CD14-positive monocyte (primary cell): ENCODE data around the gene XXYLT1. TPM values are rescaled to one million over a fixed set of nuclear protein-coding genes. Genes with fewer than 3 reads are reported as not detected.

Source experiments
- DNase-seq, 3 donors: peaks; one replicate each; pipeline ENCODE4 v3.0.0-alpha.2; 2011 to 2022
- H2AFZ ChIP-seq: 2 replicates; pipeline ENCODE4 v1.6.0; 2012; ENCODE audit warnings: mild to moderate bottlenecking, low read depth, low read length, inconsistent platforms; ENCODE audit not compliant: insufficient read depth, poor library complexity, severe bottlenecking
- H3K27ac ChIP-seq, 2 donors: 1 replicate in 1 of 2; 2 replicates in 1 of 2; pipeline ENCODE4 v1.5.1; 2012 to 2013; ENCODE audit warnings: low read length in 2 of 2, control low read depth in 1 of 2, inconsistent platforms in 1 of 2, low read depth in 1 of 2, mild to moderate bottlenecking in 1 of 2
- H3K27me3 ChIP-seq, 2 donors: one replicate each; pipeline versions ENCODE4 v1.6.0 to v1.6.1; 2011 to 2013; ENCODE audit warnings: low read length in 2 of 2; ENCODE audit not compliant: control insufficient read depth in 2 of 2, insufficient read depth in 2 of 2
- H3K36me3 ChIP-seq, 2 donors: replicated peaks in 1 of 2; 1 replicate in 1 of 2; 2 replicates in 1 of 2; pipeline versions ENCODE4 v1.5.1 to v1.6.1; 2012 to 2013; ENCODE audit warnings: low read length in 2 of 2, control low read depth in 1 of 2, inconsistent platforms in 1 of 2, mild to moderate bottlenecking in 1 of 2; ENCODE audit not compliant: insufficient read depth in 2 of 2, control insufficient read depth in 1 of 2
- H3K4me1 ChIP-seq, 2 donors: 1 replicate in 1 of 2; 2 replicates in 1 of 2; pipeline versions ENCODE4 v1.5.1 to v1.6.1; 2012 to 2013; ENCODE audit warnings: low read length in 2 of 2, control low read depth in 1 of 2, inconsistent platforms in 1 of 2, mild to moderate bottlenecking in 1 of 2, moderate library complexity in 1 of 2; ENCODE audit not compliant: insufficient read depth in 2 of 2, control insufficient read depth in 1 of 2
- H3K4me2 ChIP-seq: replicated peaks from 2 replicates; pipeline ENCODE3; 2012; ENCODE audit warnings: low read length, moderate library complexity, mild to moderate bottlenecking; ENCODE audit not compliant: poor library complexity, severe bottlenecking; ENCODE audit errors: extremely low read depth
- H3K4me3 ChIP-seq, 3 experiments: fragments of 200-600 bp in 1 of 3; sonication (generic) in 1 of 3; replicated peaks in 1 of 3; 1 replicate in 2 of 3; 2 replicates in 1 of 3; pipeline ENCODE4 v1.5.1; 2011 to 2013; ENCODE audit warnings: low read length in 3 of 3, mild to moderate bottlenecking in 3 of 3, control low read depth in 2 of 3, low read depth in 2 of 3, inconsistent platforms in 1 of 3, moderate library complexity in 1 of 3
- H3K79me2 ChIP-seq: 2 replicates; pipeline ENCODE4 v1.6.0; 2012; ENCODE audit warnings: mild to moderate bottlenecking, control low read depth, inconsistent platforms, low read length, moderate library complexity; ENCODE audit not compliant: insufficient read depth
- H3K9ac ChIP-seq: 2 replicates; pipeline ENCODE4 v1.6.0; 2017; ENCODE audit warnings: low read length, mild to moderate bottlenecking; ENCODE audit not compliant: insufficient read depth, poor library complexity, severe bottlenecking
- H3K9me3 ChIP-seq, 2 donors: replicated peaks in 1 of 2; 1 replicate in 1 of 2; 2 replicates in 1 of 2; pipeline versions ENCODE4 v1.5.1 to v1.6.1; 2012 to 2013; ENCODE audit warnings: low read length in 2 of 2, control low read depth in 1 of 2; ENCODE audit not compliant: control insufficient read depth in 1 of 2, insufficient read depth in 1 of 2
- H4K20me1 ChIP-seq: 2 replicates; pipeline ENCODE4 v1.6.0; 2012; ENCODE audit warnings: mild to moderate bottlenecking, low read length, control low read depth, moderate library complexity; ENCODE audit not compliant: insufficient read depth
- H3K27ac Mint-ChIP-seq, 7 donors: one replicate each; pipeline ENCODE4 v1.8.0; 2020; ENCODE audit warnings: mild to moderate bottlenecking in 7 of 7, mixed read lengths in 7 of 7, moderate library complexity in 6 of 7, inconsistent platforms in 2 of 7
- H3K27me3 Mint-ChIP-seq, 3 donors: one replicate each; pipeline ENCODE4 v1.8.0; 2021 to 2022; ENCODE audit warnings: low read depth in 3 of 3, mild to moderate bottlenecking in 3 of 3, mixed read lengths in 3 of 3, moderate library complexity in 3 of 3, inconsistent platforms in 1 of 3
- H3K36me3 Mint-ChIP-seq, 2 donors: one replicate each; pipeline ENCODE4 v1.8.0; 2020; ENCODE audit warnings: mixed read lengths in 2 of 2, inconsistent platforms in 1 of 2, mild to moderate bottlenecking in 1 of 2
- H3K4me1 Mint-ChIP-seq: one replicate; pipeline ENCODE4 v1.8.0; 2020; ENCODE audit warnings: mild to moderate bottlenecking, mixed read lengths
- H3K4me3 Mint-ChIP-seq, 2 donors: one replicate each; pipeline ENCODE4 v1.8.0; 2020; ENCODE audit warnings: mild to moderate bottlenecking in 2 of 2, mixed read lengths in 2 of 2, moderate library complexity in 1 of 2
- H3K9me3 Mint-ChIP-seq, 7 donors: one replicate each; pipeline ENCODE4 v1.8.0; 2020 to 2022; ENCODE audit warnings: mixed read lengths in 7 of 7, mild to moderate bottlenecking in 6 of 7, moderate library complexity in 6 of 7, inconsistent platforms in 2 of 7
- WGBS: methylation state at CpG from one replicate; pipeline ENCODE4 v1.1.5; 2013; ENCODE audit warnings: missing lambda C conversion rate; ENCODE audit not compliant: insufficient coverage; 5-methylcytosine and 5-hydroxymethylcytosine counted together
- intact Hi-C, 2 donors: fragments of 100-400 bp; cut with micrococcal nuclease; formaldehyde crosslinking; loops; one replicate each; pipeline versions ENCODE4 v1.15.0 to v1.15.1; 2023
- polyA plus RNA-seq, 3 donors: library from polyadenylated mRNA; depleted of rRNA in 1 of 3; unstranded in 2 of 3; stranded (reverse) in 1 of 3; fragments of 300-500 nt in 2 of 3; fragments of >200 nt in 1 of 3; fragmentation: Illumina TruSeq in 2 of 3; gene quantifications; 1 replicate in 2 of 3; 2 replicates in 1 of 3; pipeline ENCODE4 v1.2.3, GENCODE V29; 2012 to 2021
- TF ChIP-seq, protein P1 (sequence below): fragments of 200-600 bp; IDR thresholded peaks from one replicate; pipeline ENCODE4 v1.8.0; 2022; ENCODE audit warnings: antibody characterized with exemption, mild to moderate bottlenecking

Gene XXYLT1
- polyA plus RNA-seq, 3 donors = 11.8 to 13.5 (median 13.2) TPM

GRCh38 chr3:195204360-195205163 lies 66.4 kb downstream of the XXYLT1 start:
- Histone ChIP-seq H3K36me3 (no peaks in the 10 kb centered on the region), H3K4me1 (peaks cover 9 to 16% of the 10 kb centered on the region in 2 donors), H4K20me1 (peaks cover 10% of the 10 kb centered on the region), H3K27ac (no peak overlapping the region), H3K79me2 (no peaks in the 10 kb centered on the region), H3K4me3 (no peak overlapping the region), H3K9me3 (no peaks in the 10 kb centered on the region), H3K4me2 (no peak overlapping the region), H2AFZ (no peak overlapping the region), H3K9ac (no peak overlapping the region), H3K27me3 (no peaks in the 10 kb centered on the region)
- intact Hi-C loops = no loop called here
- Mint-ChIP-seq H3K4me3 (peak overlapping the region in 1 of 2 donors; percentile 70), H3K27ac (peak overlapping the region in 1 of 7 donors; percentile 0), H3K4me1 (peaks cover 25% of the 10 kb centered on the region), H3K9me3 (peaks cover 0 to 7% (median 1%) of the 10 kb centered on the region in 7 donors), H3K36me3 (peaks cover 3 to 7% of the 10 kb centered on the region in 2 donors), H3K27me3 (peaks cover 0 to 2% (median 2%) of the 10 kb centered on the region in 3 donors)
- TF ChIP-seq, protein P1, sequence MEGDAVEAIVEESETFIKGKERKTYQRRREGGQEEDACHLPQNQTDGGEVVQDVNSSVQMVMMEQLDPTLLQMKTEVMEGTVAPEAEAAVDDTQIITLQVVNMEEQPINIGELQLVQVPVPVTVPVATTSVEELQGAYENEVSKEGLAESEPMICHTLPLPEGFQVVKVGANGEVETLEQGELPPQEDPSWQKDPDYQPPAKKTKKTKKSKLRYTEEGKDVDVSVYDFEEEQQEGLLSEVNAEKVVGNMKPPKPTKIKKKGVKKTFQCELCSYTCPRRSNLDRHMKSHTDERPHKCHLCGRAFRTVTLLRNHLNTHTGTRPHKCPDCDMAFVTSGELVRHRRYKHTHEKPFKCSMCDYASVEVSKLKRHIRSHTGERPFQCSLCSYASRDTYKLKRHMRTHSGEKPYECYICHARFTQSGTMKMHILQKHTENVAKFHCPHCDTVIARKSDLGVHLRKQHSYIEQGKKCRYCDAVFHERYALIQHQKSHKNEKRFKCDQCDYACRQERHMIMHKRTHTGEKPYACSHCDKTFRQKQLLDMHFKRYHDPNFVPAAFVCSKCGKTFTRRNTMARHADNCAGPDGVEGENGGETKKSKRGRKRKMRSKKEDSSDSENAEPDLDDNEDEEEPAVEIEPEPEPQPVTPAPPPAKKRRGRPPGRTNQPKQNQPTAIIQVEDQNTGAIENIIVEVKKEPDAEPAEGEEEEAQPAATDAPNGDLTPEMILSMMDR = no peak
- whole genome bisulfite sequencing = 37% methylated on average over 10 of the region's 13 CpGs
- DNase-seq = peak in 1 of 3 donors; percentile 14

- H3K4me3 ChIP-seq = no peak overlapping the region
- no peak overlapping the region for H3K4me2 ChIP-seq
- H3K36me3 ChIP-seq = no peaks in the 10 kb centered on the region
- intact Hi-C loops = no loop called here
- Mint-ChIP-seq H3K4me1 (peaks cover 28% of the 10 kb centered on the region), H3K9me3 (peaks cover 0 to 7% (median 1%) of the 10 kb centered on the region in 7 donors), H3K27ac (no peak overlapping the region), H3K4me3 (no peak overlapping the region), H3K36me3 (peaks cover 3 to 7% of the 10 kb centered on the region in 2 donors), H3K27me3 (no peaks in the 10 kb centered on the region)
- H2AFZ ChIP-seq = no peak overlapping the region
- 98% methylated on average over 6 of the region's 6 CpGs for WGBS
- H3K27ac ChIP-seq = no peak overlapping the region
- peaks cover 10% of the 10 kb centered on the region for H4K20me1 ChIP-seq
- no peaks in the 10 kb centered on the region for H3K27me3 ChIP-seq
- TF ChIP-seq, protein P1 = no peak
- H3K9me3 ChIP-seq = no peaks in the 10 kb centered on the region
- no peaks in the 10 kb centered on the region for H3K79me2 ChIP-seq
- no peak overlapping the region for H3K9ac ChIP-seq
- DNase-seq = no peak
- H3K4me1 ChIP-seq = peaks cover 12 to 18% of the 10 kb centered on the region in 2 donors
Measured at GRCh38 chr3:195203606-195204005, 67.4 kb downstream of the XXYLT1 start.
